Measurements from ENCODE around the gene PKNOX1.
A peak's percentile ranks its signal among the peaks of the same experiment; 100 is the strongest.
"Not testable (repeated sequence)": the region's sequence is repeated elsewhere in the genome, so short reads cannot be mapped to it uniquely, and the experiment has no call there.

Gene PKNOX1

GRCh38 chr21:43042169-43042568, 67.8 kb downstream of the PKNOX1 start:
- not testable (repeated sequence) for H3K9ac ChIP-seq (ENCODE audit: low read length); H3F3A ChIP-seq (ENCODE audit: insufficient read depth); H4K20me1 ChIP-seq (ENCODE audit: low read depth, low read length); H3K36me3 ChIP-seq (ENCODE audit: low read length); H3K27ac ChIP-seq (ENCODE audit: low read depth, low read length); H2AFZ ChIP-seq (ENCODE audit: low read depth, low read length, severe bottlenecking); H3K4me2 ChIP-seq (ENCODE audit: low read depth, low read length, poor library complexity, severe bottlenecking); H3K79me2 ChIP-seq (ENCODE audit: insufficient read depth, low read length); H3K4me3 ChIP-seq (ENCODE audit: insufficient read depth, low read length, poor library complexity, severe bottlenecking); H3K9me3 ChIP-seq (ENCODE audit: insufficient read depth, low read length); H3K27me3 ChIP-seq (ENCODE audit: low read length); H3K9me2 ChIP-seq (replicated peaks; ENCODE audit: insufficient read depth, low read length)

- H3K9me3 ChIP-seq (ENCODE audit: insufficient read depth, low read length); H3F3A ChIP-seq (ENCODE audit: insufficient read depth); H3K79me2 ChIP-seq (ENCODE audit: insufficient read depth, low read length); H3K9me2 ChIP-seq (replicated peaks; ENCODE audit: insufficient read depth, low read length); H2AFZ ChIP-seq (ENCODE audit: low read depth, low read length, severe bottlenecking); H3K27ac ChIP-seq (ENCODE audit: low read depth, low read length); H3K36me3 ChIP-seq (ENCODE audit: low read length); H3K9ac ChIP-seq (ENCODE audit: low read length); H3K27me3 ChIP-seq (ENCODE audit: low read length); H4K20me1 ChIP-seq (ENCODE audit: low read depth, low read length); H3K4me3 ChIP-seq (ENCODE audit: insufficient read depth, low read length, poor library complexity, severe bottlenecking); H3K4me2 ChIP-seq (ENCODE audit: low read depth, low read length, poor library complexity, severe bottlenecking): not testable (repeated sequence)
Measured at GRCh38 chr21:43043291-43043690, 68.9 kb downstream of the PKNOX1 start.

- not testable (repeated sequence) for H3K27ac ChIP-seq (ENCODE audit: low read depth, low read length); H3K9me3 ChIP-seq (ENCODE audit: insufficient read depth, low read length); H3K9me2 ChIP-seq (replicated peaks; ENCODE audit: insufficient read depth, low read length); H3F3A ChIP-seq (ENCODE audit: insufficient read depth); H3K79me2 ChIP-seq (ENCODE audit: insufficient read depth, low read length); H3K4me3 ChIP-seq (ENCODE audit: insufficient read depth, low read length, poor library complexity, severe bottlenecking); H4K20me1 ChIP-seq (ENCODE audit: low read depth, low read length); H3K36me3 ChIP-seq (ENCODE audit: low read length); H3K4me2 ChIP-seq (ENCODE audit: low read depth, low read length, poor library complexity, severe bottlenecking); H3K9ac ChIP-seq (ENCODE audit: low read length); H3K27me3 ChIP-seq (ENCODE audit: low read length); H2AFZ ChIP-seq (ENCODE audit: low read depth, low read length, severe bottlenecking)
Measured at GRCh38 chr21:43044547-43044946, 70.2 kb downstream of the PKNOX1 start.

GRCh38 chr21:43045165-43045875, 71.0 kb downstream of the PKNOX1 start:
- H3K27ac ChIP-seq (ENCODE audit: low read depth, low read length): peak overlapping the region; percentile 37; the same call in 1 of the 2 replicates
- H3K27me3 ChIP-seq (ENCODE audit: low read length); H3F3A ChIP-seq (ENCODE audit: insufficient read depth); H4K20me1 ChIP-seq (ENCODE audit: low read depth, low read length); H3K4me3 ChIP-seq (ENCODE audit: insufficient read depth, low read length, poor library complexity, severe bottlenecking); H3K36me3 ChIP-seq (ENCODE audit: low read length); H3K9ac ChIP-seq (ENCODE audit: low read length); H2AFZ ChIP-seq (ENCODE audit: low read depth, low read length, severe bottlenecking); H3K9me3 ChIP-seq (ENCODE audit: insufficient read depth, low read length); H3K4me2 ChIP-seq (ENCODE audit: low read depth, low read length, poor library complexity, severe bottlenecking); H3K79me2 ChIP-seq (ENCODE audit: insufficient read depth, low read length); H3K9me2 ChIP-seq (replicated peaks; ENCODE audit: insufficient read depth, low read length): not testable (repeated sequence)

GRCh38 chr21:43045876-43046821, 71.8 kb downstream of the PKNOX1 start:
- not testable (repeated sequence) for H3K27me3 ChIP-seq (ENCODE audit: low read length); H3K79me2 ChIP-seq (ENCODE audit: insufficient read depth, low read length); H3K4me3 ChIP-seq (ENCODE audit: insufficient read depth, low read length, poor library complexity, severe bottlenecking); H3K9me3 ChIP-seq (ENCODE audit: insufficient read depth, low read length); H3K4me2 ChIP-seq (ENCODE audit: low read depth, low read length, poor library complexity, severe bottlenecking); H4K20me1 ChIP-seq (ENCODE audit: low read depth, low read length); H3K9ac ChIP-seq (ENCODE audit: low read length); H3K9me2 ChIP-seq (replicated peaks; ENCODE audit: insufficient read depth, low read length); H3K36me3 ChIP-seq (ENCODE audit: low read length); H3F3A ChIP-seq (ENCODE audit: insufficient read depth); H2AFZ ChIP-seq (ENCODE audit: low read depth, low read length, severe bottlenecking)
- H3K27ac ChIP-seq (ENCODE audit: low read depth, low read length): peak overlapping the region; percentile 60

- not testable (repeated sequence) for H3K9me2 ChIP-seq (replicated peaks; ENCODE audit: insufficient read depth, low read length); H3F3A ChIP-seq (ENCODE audit: insufficient read depth); H3K4me2 ChIP-seq (ENCODE audit: low read depth, low read length, poor library complexity, severe bottlenecking); H3K9ac ChIP-seq (ENCODE audit: low read length); H3K79me2 ChIP-seq (ENCODE audit: insufficient read depth, low read length); H3K9me3 ChIP-seq (ENCODE audit: insufficient read depth, low read length); H2AFZ ChIP-seq (ENCODE audit: low read depth, low read length, severe bottlenecking); H3K27me3 ChIP-seq (ENCODE audit: low read length); H3K4me3 ChIP-seq (ENCODE audit: insufficient read depth, low read length, poor library complexity, severe bottlenecking); H4K20me1 ChIP-seq (ENCODE audit: low read depth, low read length); H3K36me3 ChIP-seq (ENCODE audit: low read length); H3K27ac ChIP-seq (ENCODE audit: low read depth, low read length)
Measured at GRCh38 chr21:43053112-43053511, 78.8 kb downstream of the PKNOX1 start.

- H3K27ac ChIP-seq (ENCODE audit: low read depth, low read length); H3K4me2 ChIP-seq (ENCODE audit: low read depth, low read length, poor library complexity, severe bottlenecking); H3K36me3 ChIP-seq (ENCODE audit: low read length); H4K20me1 ChIP-seq (ENCODE audit: low read depth, low read length); H3K79me2 ChIP-seq (ENCODE audit: insufficient read depth, low read length); H3K27me3 ChIP-seq (ENCODE audit: low read length); H3F3A ChIP-seq (ENCODE audit: insufficient read depth); H3K9me2 ChIP-seq (replicated peaks; ENCODE audit: insufficient read depth, low read length); H3K9me3 ChIP-seq (ENCODE audit: insufficient read depth, low read length); H2AFZ ChIP-seq (ENCODE audit: low read depth, low read length, severe bottlenecking); H3K4me3 ChIP-seq (ENCODE audit: insufficient read depth, low read length, poor library complexity, severe bottlenecking); H3K9ac ChIP-seq (ENCODE audit: low read length): not testable (repeated sequence)
Measured at GRCh38 chr21:43062955-43063664, 88.7 kb downstream of the PKNOX1 start.
